HT1080 (cell line): ENCODE data around the gene FEM1B. TPM values are rescaled to one million over a fixed set of nuclear protein-coding genes. Genes with fewer than 3 reads are reported as not detected.

Source experiments
- DNase-seq: peaks from one replicate; pipeline ENCODE4 v3.0.0-alpha.2; 2015; ENCODE audit warnings: low read depth
- total RNA-seq: library from RNA; depleted of rRNA; stranded (reverse); fragments of >200 nt; shearing (Covaris generic); gene quantifications from 2 replicates; pipeline ENCODE4 v1.2.3, GENCODE V29; 2014

The FEM1B gene
- total RNA-seq, 1 experiment from 2014 or later, result 44.1 TPM

DNA sequence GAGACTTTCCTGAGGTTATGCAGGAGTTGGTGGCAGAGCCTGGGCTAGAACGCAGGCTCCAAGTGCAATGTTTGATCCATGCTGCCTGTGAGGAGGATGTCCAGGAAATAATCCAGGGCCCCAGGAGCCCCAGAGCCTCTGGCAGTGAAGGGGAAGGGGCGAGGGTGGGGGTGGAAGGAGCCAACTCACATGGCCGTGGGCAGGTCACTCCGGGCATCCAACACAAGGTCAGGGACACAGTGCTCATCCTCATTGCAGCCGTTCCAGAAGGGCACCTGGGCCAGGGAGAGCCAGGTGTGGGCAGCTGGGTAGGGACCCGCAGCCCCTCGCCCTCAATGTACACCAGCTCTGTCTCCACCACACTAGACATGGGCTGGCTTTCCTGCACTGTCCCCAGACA lies 43.7 kb downstream of the FEM1B start:
- DNase-seq, result no peak

DNA sequence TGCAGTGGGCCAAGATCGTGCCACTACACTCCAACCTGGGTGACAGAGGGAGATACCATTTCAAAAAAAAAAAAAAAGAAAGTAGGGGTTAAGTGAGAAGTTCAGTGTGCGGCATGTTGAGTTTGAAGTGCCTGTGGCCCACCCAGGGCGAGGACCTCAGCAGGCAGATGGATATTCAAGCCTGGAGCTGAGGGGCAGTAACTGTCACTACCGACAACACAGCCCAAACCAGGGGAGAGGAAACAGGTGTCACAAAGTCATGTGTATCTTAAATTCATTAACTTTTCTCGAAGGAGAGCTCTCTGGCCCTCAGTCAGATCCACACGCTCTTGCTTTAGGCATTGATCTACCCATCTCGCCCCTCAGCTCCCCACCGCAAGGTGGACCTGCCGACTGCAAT lies 45.3 kb downstream of the FEM1B start:
- no peak for DNase-seq

DNA sequence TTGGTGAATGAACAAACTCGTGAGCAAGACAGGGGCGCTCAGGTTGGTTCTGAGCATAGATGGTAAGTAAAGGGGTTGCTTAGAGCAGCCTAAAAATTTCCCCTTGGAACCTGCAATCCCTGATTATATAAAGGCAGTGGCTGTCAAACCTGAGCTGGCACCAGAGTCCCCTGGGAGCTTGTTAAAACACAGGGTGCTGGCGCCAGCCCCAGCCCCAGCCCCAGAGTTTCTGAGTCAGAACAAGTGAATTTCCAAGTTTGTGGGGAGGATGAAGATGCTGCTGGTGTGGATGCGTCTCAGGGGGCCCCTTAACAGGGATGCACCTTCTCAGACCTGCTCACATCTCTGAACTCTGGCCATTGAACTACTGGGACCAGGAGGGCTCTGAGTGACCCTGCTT lies 48.2 kb downstream of the FEM1B start:
- no peak for DNase-seq

- no peak for DNase-seq
These were observed 49.3 kb downstream of the FEM1B start for GRCh38 chr15:68326711-68327354.

GRCh38 chr15:68328443-68328842 lies 50.9 kb downstream of the FEM1B start:
- peak; percentile 34 for DNase-seq

- DNase-seq, result no peak
These were observed 51.4 kb downstream of the FEM1B start for GRCh38 chr15:68328964-68329363.

GRCh38 chr15:68330416-68330815 lies 52.9 kb downstream of the FEM1B start:
- DNase-seq, result no peak

- DNase-seq, result no peak
These were observed 53.4 kb downstream of the FEM1B start for GRCh38 chr15:68330901-68331300.

DNA sequence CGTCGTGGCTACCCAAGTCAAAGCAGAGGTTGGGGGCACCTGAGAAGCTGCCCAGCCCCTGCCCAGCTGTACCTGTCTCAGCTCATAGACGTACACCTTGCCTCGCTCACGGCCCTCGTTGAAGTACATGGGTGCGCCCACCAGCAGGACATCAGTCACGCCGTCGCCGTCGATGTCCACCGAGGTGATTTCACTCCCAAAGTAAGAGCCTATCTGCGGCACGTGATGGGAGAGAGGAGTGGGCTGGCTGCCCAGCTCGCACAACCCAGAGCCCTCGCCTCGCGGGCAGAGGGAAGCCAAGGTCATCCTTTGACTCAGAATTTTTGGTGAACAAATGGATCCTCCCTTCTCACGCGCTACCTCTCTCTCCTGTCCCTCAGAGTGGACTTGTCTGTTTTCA lies 54.7 kb downstream of the FEM1B start:
- no peak for DNase-seq

GRCh38 chr15:68333775-68334470 lies 56.4 kb downstream of the FEM1B start:
- DNase-seq, result peak; percentile 57

- no peak for DNase-seq
These were observed 57.1 kb downstream of the FEM1B start for GRCh38 chr15:68334661-68335124.

- peak; percentile 70 for DNase-seq
These were observed 57.7 kb downstream of the FEM1B start for GRCh38 chr15:68335251-68335650.

- DNase-seq, result no peak
These were observed 58.1 kb downstream of the FEM1B start for GRCh38 chr15:68335655-68336054.

DNA sequence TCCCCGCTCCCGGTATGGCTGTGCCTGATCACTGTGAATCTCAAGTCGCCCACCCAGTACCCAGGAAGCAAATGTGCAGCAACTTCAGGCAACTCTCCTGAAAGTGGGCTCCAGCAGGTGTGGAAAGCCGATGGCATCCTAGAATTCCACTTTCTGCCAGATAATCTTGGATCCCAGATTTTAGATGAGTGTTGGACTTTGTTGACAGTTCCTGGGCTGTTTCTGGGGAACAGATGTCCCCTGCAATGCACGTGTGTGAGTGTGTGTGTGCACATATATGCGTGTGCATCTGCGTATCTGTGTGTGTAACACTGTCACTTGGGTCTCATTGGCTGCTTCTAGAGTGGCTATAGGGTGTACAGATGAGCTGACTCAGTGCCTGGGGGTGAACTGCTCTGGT lies 59.0 kb downstream of the FEM1B start:
- no peak for DNase-seq

DNA sequence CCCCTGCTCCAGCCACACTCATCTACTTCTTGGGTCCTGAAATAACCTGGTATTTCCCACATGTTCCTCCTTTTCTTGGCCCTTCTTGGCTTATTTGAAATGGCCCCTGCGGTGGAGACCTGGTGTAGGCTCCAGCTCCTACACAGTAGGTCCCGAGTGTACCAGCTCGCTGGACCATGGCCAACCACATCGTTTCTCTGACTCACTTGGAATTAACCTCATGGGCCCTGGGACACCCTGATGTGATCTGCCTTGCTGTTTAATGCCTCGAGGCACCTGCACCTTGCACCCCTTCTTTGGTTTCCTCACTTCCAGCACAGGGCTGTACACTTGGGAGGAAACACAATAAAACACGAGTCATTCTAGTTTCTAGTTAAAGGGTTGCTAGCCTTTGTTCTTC lies 60.3 kb downstream of the FEM1B start:
- DNase-seq, result peak; percentile 14

GRCh38 chr15:68339481-68339880 lies 61.9 kb downstream of the FEM1B start:
- no peak for DNase-seq

DNA sequence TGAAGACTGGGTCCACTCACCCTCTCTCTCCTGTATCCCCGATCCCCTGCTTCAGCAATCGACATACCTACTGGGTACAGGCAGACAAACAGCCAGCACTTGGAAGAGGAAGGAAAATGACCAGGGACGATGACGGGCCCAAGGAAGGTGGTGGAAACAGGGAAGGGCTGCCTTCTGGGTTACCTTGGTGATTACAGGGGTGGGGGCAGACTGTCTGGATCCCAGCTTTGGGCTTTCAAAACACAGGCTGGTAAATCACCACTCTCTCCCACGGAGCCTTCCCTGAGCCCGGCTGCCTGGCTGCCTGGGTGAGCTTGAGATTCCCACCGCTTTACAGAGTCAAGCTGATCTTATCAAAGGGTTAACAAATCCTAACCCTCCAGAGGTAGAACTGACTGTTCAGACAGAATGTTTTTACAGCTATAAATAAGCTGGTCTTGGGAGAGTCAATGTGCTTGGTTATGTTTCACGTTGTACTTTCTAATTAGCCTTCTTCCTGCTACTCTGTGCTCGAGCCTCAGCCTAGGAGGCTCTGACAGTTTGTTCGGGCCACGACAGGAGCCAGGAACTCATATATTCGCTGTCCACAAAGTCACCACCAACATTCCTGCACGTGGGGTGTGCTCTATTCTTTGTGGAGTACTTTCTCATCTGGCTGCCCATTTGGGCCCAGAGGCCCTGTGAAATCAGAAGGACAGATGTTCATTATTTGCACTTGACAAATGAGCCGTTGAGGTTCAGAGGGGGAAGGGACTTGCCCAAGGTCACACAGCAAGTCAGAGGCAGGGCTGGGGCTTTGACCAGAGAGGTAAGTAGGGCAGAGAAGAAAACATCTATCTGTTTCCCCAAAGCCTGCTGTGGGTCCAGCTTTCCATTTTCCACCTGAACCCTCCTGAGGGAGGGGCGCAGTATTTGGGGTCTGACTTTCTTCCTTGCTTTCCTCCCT lies 63.5 kb downstream of the FEM1B start:
- no peak for DNase-seq

GRCh38 chr15:68341760-68342725 lies 64.5 kb downstream of the FEM1B start:
- DNase-seq, result no peak

DNA sequence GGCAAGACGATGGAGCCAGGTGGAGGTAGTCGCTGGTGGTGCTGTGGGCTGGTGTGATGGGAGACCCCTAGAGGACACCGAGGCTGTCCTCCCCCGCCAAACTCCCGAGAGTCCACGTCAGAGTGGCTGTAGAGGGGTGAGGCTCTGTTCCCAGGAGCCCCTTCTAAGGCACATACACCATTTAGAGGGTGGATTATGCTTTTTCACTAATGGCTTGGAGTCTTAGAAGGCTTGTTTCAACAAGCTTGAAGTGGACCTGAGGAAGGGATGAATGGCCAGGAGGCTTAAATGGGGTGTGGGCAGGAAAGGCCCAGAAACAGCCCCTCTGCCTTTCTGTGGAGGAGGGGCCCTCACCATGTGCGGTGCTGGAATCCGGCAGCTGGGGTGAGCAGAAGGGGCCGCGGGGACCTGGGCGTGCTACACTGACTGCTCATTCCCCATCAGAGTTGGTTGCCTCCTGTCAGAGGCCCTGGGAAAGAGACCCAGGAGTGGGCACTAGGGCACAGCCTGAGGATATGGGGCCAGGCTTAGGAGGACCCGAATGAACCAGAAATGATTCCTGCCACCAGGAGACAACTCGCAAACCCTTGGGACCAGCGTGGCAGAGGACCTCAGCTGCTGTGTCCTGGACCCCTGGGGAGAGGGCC lies 66.2 kb downstream of the FEM1B start:
- no peak for DNase-seq

GRCh38 chr15:68344600-68344999 lies 67.1 kb downstream of the FEM1B start:
- DNase-seq, result no peak
